Measurements from ENCODE around the gene PAX1. TPM values are rescaled to one million over a fixed set of nuclear protein-coding genes. Genes with fewer than 3 reads are reported as not detected.

PAX1 gene
- total and polyA plus RNA-seq, 2 experiments from 2014 or later: 0.14 TPM; not detected in 1

- TF ChIP-seq, protein P1, sequence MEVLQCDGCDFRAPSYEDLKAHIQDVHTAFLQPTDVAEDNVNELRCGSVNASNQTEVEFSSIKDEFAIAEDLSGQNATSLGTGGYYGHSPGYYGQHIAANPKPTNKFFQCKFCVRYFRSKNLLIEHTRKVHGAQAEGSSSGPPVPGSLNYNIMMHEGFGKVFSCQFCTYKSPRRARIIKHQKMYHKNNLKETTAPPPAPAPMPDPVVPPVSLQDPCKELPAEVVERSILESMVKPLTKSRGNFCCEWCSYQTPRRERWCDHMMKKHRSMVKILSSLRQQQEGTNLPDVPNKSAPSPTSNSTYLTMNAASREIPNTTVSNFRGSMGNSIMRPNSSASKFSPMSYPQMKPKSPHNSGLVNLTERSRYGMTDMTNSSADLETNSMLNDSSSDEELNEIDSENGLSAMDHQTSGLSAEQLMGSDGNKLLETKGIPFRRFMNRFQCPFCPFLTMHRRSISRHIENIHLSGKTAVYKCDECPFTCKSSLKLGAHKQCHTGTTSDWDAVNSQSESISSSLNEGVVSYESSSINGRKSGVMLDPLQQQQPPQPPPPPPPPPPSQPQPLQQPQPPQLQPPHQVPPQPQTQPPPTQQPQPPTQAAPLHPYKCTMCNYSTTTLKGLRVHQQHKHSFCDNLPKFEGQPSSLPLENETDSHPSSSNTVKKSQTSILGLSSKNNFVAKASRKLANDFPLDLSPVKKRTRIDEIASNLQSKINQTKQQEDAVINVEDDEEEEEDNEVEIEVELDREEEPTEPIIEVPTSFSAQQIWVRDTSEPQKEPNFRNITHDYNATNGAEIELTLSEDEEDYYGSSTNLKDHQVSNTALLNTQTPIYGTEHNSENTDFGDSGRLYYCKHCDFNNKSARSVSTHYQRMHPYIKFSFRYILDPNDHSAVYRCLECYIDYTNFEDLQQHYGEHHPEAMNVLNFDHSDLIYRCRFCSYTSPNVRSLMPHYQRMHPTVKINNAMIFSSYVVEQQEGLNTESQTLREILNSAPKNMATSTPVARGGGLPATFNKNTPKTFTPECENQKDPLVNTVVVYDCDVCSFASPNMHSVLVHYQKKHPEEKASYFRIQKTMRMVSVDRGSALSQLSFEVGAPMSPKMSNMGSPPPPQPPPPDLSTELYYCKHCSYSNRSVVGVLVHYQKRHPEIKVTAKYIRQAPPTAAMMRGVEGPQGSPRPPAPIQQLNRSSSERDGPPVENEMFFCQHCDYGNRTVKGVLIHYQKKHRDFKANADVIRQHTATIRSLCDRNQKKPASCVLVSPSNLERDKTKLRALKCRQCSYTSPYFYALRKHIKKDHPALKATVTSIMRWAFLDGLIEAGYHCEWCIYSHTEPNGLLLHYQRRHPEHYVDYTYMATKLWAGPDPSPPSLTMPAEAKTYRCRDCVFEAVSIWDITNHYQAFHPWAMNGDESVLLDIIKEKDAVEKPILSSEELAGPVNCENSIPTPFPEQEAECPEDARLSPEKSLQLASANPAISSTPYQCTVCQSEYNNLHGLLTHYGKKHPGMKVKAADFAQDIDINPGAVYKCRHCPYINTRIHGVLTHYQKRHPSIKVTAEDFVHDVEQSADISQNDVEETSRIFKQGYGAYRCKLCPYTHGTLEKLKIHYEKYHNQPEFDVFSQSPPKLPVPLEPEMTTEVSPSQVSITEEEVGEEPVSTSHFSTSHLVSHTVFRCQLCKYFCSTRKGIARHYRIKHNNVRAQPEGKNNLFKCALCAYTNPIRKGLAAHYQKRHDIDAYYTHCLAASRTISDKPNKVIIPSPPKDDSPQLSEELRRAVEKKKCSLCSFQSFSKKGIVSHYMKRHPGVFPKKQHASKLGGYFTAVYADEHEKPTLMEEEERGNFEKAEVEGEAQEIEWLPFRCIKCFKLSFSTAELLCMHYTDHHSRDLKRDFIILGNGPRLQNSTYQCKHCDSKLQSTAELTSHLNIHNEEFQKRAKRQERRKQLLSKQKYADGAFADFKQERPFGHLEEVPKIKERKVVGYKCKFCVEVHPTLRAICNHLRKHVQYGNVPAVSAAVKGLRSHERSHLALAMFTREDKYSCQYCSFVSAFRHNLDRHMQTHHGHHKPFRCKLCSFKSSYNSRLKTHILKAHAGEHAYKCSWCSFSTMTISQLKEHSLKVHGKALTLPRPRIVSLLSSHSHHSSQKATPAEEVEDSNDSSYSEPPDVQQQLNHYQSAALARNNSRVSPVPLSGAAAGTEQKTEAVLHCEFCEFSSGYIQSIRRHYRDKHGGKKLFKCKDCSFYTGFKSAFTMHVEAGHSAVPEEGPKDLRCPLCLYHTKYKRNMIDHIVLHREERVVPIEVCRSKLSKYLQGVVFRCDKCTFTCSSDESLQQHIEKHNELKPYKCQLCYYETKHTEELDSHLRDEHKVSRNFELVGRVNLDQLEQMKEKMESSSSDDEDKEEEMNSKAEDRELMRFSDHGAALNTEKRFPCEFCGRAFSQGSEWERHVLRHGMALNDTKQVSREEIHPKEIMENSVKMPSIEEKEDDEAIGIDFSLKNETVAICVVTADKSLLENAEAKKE (CRISPR knock-in tag; IDR thresholded peaks at IDR 0.05): no peak
- no peak for TF ChIP-seq EZH2phosphoT487 (IDR thresholded peaks at IDR 0.05; ENCODE audit: unreplicated experiment)
- TF ChIP-seq ZNF114 (CRISPR knock-in tag; IDR thresholded peaks at IDR 0.05): no peak
- no peak for TF ChIP-seq ZNF331 (CRISPR knock-in tag; IDR thresholded peaks at IDR 0.05; ENCODE audit: low read depth)
- TF ChIP-seq POLR2AphosphoS5 (IDR thresholded peaks at IDR 0.05; ENCODE audit: low read depth): no peak
- TF ChIP-seq STAT1 (IDR thresholded peaks at IDR 0.05; ENCODE audit: unreplicated experiment): no peak
- TF ChIP-seq CREB1 (CRISPR knock-in tag; IDR thresholded peaks at IDR 0.05; ENCODE audit: low read depth): no peak
- no peak for TF ChIP-seq EZH2 (IDR thresholded peaks at IDR 0.05; ENCODE audit: low read depth, unreplicated experiment)
- TF ChIP-seq NANOG (IDR thresholded peaks at IDR 0.05; ENCODE audit: borderline replicate concordance): no peak
- no peak for TF ChIP-seq JUNB (IDR thresholded peaks at IDR 0.05; ENCODE audit: unreplicated experiment)
- TF ChIP-seq, protein P2, sequence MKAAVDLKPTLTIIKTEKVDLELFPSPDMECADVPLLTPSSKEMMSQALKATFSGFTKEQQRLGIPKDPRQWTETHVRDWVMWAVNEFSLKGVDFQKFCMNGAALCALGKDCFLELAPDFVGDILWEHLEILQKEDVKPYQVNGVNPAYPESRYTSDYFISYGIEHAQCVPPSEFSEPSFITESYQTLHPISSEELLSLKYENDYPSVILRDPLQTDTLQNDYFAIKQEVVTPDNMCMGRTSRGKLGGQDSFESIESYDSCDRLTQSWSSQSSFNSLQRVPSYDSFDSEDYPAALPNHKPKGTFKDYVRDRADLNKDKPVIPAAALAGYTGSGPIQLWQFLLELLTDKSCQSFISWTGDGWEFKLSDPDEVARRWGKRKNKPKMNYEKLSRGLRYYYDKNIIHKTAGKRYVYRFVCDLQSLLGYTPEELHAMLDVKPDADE (IDR thresholded peaks at IDR 0.05): no peak
- no peak for TF ChIP-seq REST (IDR thresholded peaks at IDR 0.05; ENCODE audit: unreplicated experiment)
Measured at GRCh38 chr20:21677781-21678180, 27.7 kb upstream of the PAX1 start (continued).

Measured in GM23338 (cell line).